Upper lobe of right lung (tissue), 1 donor: Measurements from ENCODE around the gene DEAF1. TPM values are rescaled to one million over a fixed set of nuclear protein-coding genes. Genes with fewer than 3 reads are reported as not detected.

Experiments
- ATAC-seq: fragments of 200-7000 bp; cut with Tn5 transposase; one replicate; pipeline ENCODE4 v1.9.1; 2020; ENCODE audit warnings: mild to moderate bottlenecking, moderate library complexity
- DNase-seq: peaks from one replicate; pipeline ENCODE4 v3.0.0-alpha.2; 2020
- H3K27ac ChIP-seq: fragments of 200-600 bp; one replicate; pipeline ENCODE4 v1.8.0; 2022
- H3K27me3 ChIP-seq: fragments of 200-600 bp; one replicate; pipeline ENCODE4 v1.8.0; 2022; ENCODE audit warnings: mild to moderate bottlenecking
- H3K36me3 ChIP-seq: fragments of 200-600 bp; one replicate; pipeline ENCODE4 v1.8.0; 2022
- H3K4me1 ChIP-seq: fragments of 200-600 bp; one replicate; pipeline ENCODE4 v1.8.0; 2022
- H3K4me3 ChIP-seq: fragments of 200-600 bp; one replicate; pipeline ENCODE4 v1.8.0; 2022; ENCODE audit warnings: mild to moderate bottlenecking
- H3K9me3 ChIP-seq: fragments of 200-600 bp; one replicate; pipeline ENCODE4 v1.8.0; 2022
- CTCF ChIP-seq: fragments of 200-600 bp; IDR thresholded peaks from one replicate; pipeline ENCODE4 v1.8.0; 2022; ENCODE audit warnings: antibody characterized with exemption
- intact Hi-C: fragments of 100-400 bp; cut with DNase I; formaldehyde crosslinking; loops from one replicate; pipeline ENCODE4 v1.11.0; 2022
- total RNA-seq: library from RNA; stranded (reverse); fragmentation: NEBNext Ultra II Directional; extraction: Animal tissue kit (Norgen Biotek cat#: 25700); gene quantifications from one replicate; pipeline ENCODE4 v1.2.1, GENCODE V29; 2021
- donor health status: DM: no; HTN: yes; CAD: no; lungs with severe emphysema.

Gene DEAF1
- total RNA-seq, 1 donor from 2014 or later = 27.1 TPM

GRCh38 chr11:660681-661444 lies 34.2 kb downstream of the DEAF1 start:
- ATAC-seq (no peak), DNase-seq (no peak)
- TF ChIP-seq CTCF = no peak
- H3K27me3 ChIP-seq = no peaks in the 10 kb centered on the region
- H3K36me3 ChIP-seq = peaks cover 42% of the 10 kb centered on the region
- no peak overlapping the region for H3K4me3 ChIP-seq
- no peak overlapping the region for H3K27ac ChIP-seq
- intact Hi-C loops = loop anchor here (5.0 kb wide), 1 partner anchor 61 kb away; no protein-coding TSS in a partner anchor
- no peaks in the 10 kb centered on the region for H3K9me3 ChIP-seq
- no peaks in the 10 kb centered on the region for H3K4me1 ChIP-seq

GRCh38 chr11:660281-660680 lies 34.7 kb downstream of the DEAF1 start:
- Histone ChIP-seq H3K4me3 (no peak overlapping the region), H3K4me1 (no peaks in the 10 kb centered on the region), H3K27me3 (no peaks in the 10 kb centered on the region), H3K9me3 (no peaks in the 10 kb centered on the region), H3K36me3 (peaks cover 41% of the 10 kb centered on the region), H3K27ac (no peak overlapping the region)
- DNase-seq (no peak), ATAC-seq (no peak)
- TF ChIP-seq CTCF = no peak
- intact Hi-C loops = loop anchor here (5.0 kb wide), 1 partner anchor 62 kb away; no protein-coding TSS in a partner anchor

GRCh38 chr11:659532-660085 lies 35.4 kb downstream of the DEAF1 start:
- no peak overlapping the region for H3K4me3 ChIP-seq
- ATAC-seq = no peak
- no peaks in the 10 kb centered on the region for H3K27me3 ChIP-seq
- TF ChIP-seq CTCF = no peak
- H3K9me3 ChIP-seq = no peaks in the 10 kb centered on the region
- intact Hi-C loops = loop anchor here (5.0 kb wide), 1 partner anchor 63 kb away; no protein-coding TSS in a partner anchor
- DNase-seq = no peak
- H3K4me1 ChIP-seq = peaks cover 3% of the 10 kb centered on the region
- peaks cover 41% of the 10 kb centered on the region for H3K36me3 ChIP-seq
- no peak overlapping the region for H3K27ac ChIP-seq

GRCh38 chr11:657691-658126 lies 37.3 kb downstream of the DEAF1 start:
- Histone ChIP-seq H3K27me3 (no peaks in the 10 kb centered on the region), H3K4me1 (peaks cover 3% of the 10 kb centered on the region), H3K27ac (no peak overlapping the region), H3K4me3 (no peak overlapping the region), H3K36me3 (peaks cover 33% of the 10 kb centered on the region), H3K9me3 (no peaks in the 10 kb centered on the region)
- DNase-seq (no peak), ATAC-seq (no peak)
- intact Hi-C loops = no loop called here
- TF ChIP-seq CTCF = no peak

- H3K27me3 ChIP-seq = no peaks in the 10 kb centered on the region
- TF ChIP-seq CTCF = no peak
- ATAC-seq (no peak), DNase-seq (no peak)
- no peaks in the 10 kb centered on the region for H3K9me3 ChIP-seq
- intact Hi-C loops = no loop called here
- no peak overlapping the region for H3K4me3 ChIP-seq
- H3K27ac ChIP-seq = no peak overlapping the region
- peaks cover 31% of the 10 kb centered on the region for H3K36me3 ChIP-seq
- H3K4me1 ChIP-seq = peaks cover 3% of the 10 kb centered on the region
Measured at GRCh38 chr11:656866-657265, 38.2 kb downstream of the DEAF1 start.
